LNCAP (cell line): ENCODE results near the gene SPAG8.

Source experiments
- CTCF ChIP-seq: fragments of 450-650 bp; IDR thresholded peaks from 2 replicates; pipeline ENCODE4 v1.5.1; 2017; ENCODE audit warnings: mild to moderate bottlenecking

SPAG8 gene

GRCh38 chr9:35813434-35814105 lies 1.5 kb upstream of the SPAG8 start:
- TF ChIP-seq CTCF = peak; percentile 28; the same call in 1 of the 2 replicates

- no peak for TF ChIP-seq CTCF
Measured at GRCh38 chr9:35811381-35812024, 559 bp downstream of the SPAG8 start.

GRCh38 chr9:35810122-35810521 lies 1.9 kb downstream of the SPAG8 start:
- TF ChIP-seq CTCF = no peak

- TF ChIP-seq CTCF = no peak
Measured at GRCh38 chr9:35808433-35808832, 3.6 kb downstream of the SPAG8 start.

GRCh38 chr9:35806101-35806500 lies 6.0 kb downstream of the SPAG8 start:
- TF ChIP-seq CTCF = no peak

- no peak for TF ChIP-seq CTCF
Measured at GRCh38 chr9:35801328-35802128, 10.5 kb downstream of the SPAG8 start.

GRCh38 chr9:35800530-35800929 lies 11.5 kb downstream of the SPAG8 start:
- TF ChIP-seq CTCF = no peak
